GM21619 (cell line): Measurements from ENCODE around the gene B4GALT4.
"Not testable (repeated sequence)": the region's sequence is repeated elsewhere in the genome, so short reads cannot be mapped to it uniquely, and the experiment has no call there.

ENCODE experiments used
- ATAC-seq: cut with Tn5 transposase; IDR thresholded peaks from one replicate; pipeline ENCODE4 v1.9.1; 2021; ENCODE audit not compliant: unreplicated experiment

The B4GALT4 gene

GRCh38 chr3:119205685-119206084, 35.0 kb downstream of the B4GALT4 start:
- ATAC-seq, result no peak

DNA sequence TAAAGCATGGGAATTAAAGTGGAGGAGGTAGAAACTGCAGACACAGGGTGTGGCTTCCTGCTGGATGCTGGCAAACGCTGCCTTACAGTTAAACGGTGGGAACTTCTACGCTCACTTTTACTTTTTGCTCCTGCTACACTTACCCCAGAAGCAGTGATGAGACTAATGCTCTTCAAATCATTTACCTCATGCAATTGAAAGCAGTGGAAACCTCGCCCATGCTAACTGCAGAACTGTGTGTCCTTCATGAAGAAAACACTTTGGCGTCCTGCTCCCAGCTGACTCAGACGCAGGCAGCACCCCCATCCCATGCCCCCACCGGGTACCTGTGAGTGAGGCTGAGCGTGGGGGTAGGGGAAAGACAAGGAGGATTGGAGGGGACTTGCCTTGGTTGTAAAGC, 35.5 kb downstream of the B4GALT4 start:
- ATAC-seq, result no peak

DNA sequence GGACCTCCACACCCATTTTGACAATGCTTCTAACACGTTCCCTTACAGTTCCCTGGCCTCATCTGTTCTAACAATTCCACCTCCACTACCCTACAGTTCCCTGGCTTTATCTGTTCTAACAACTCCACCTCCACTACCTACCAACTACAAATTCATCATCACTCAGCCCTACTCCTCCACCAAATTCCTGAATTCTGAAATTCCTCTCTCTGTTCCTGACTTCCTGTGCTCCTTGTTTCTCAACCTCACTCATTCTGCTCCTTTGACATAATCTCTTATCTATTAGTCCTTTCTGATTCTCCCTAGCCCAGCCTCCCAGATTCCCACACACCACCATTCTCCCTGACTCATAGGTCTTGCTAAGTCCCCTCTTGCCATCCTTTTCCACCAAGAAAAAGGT, 44.8 kb downstream of the B4GALT4 start:
- no peak for ATAC-seq

DNA sequence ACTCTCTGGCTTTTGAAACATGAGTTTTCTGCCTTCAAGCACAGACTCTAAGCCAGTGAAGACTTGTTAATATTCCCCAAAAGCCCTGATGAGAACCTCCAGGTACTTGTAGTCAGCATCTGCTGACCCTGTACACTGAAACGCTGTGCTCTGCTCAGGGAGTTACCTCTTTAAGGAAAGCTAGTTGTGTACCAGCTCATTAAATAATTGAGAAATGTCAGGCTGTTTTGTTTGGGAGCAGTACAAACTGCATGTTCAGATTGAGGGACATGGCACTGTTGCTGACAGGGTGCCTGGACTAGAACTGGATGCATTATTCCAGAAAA, 45.6 kb downstream of the B4GALT4 start:
- no peak for ATAC-seq

GRCh38 chr3:119194237-119195150, 46.2 kb downstream of the B4GALT4 start:
- no peak for ATAC-seq

GRCh38 chr3:119191800-119192199, 48.9 kb downstream of the B4GALT4 start:
- ATAC-seq, result no peak

DNA sequence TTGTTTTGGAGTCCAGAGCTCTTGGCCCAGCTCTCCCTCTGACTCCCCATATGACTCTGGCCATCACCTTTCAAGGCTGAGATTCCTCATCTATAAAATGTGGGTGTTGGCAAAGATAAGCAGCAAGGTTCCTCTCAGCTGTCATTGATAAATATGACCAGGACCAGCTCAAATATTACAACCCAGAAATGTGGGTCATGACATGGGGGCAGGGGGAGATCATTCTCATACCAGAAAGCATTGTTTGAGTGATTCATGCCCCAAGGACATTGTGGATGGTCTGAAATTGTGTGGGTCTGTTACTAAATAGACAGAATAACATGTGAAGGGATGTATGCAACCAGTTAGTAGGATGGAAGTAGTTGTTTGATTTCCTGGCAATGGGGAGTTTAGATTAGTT, 53.4 kb downstream of the B4GALT4 start:
- no peak for ATAC-seq

- ATAC-seq, result no peak
Observed at GRCh38 chr3:119184796-119185570, 55.7 kb downstream of the B4GALT4 start.

GRCh38 chr3:119184111-119184510, 56.6 kb downstream of the B4GALT4 start:
- no peak for ATAC-seq

GRCh38 chr3:119181765-119182164, 58.9 kb downstream of the B4GALT4 start:
- no peak for ATAC-seq

DNA sequence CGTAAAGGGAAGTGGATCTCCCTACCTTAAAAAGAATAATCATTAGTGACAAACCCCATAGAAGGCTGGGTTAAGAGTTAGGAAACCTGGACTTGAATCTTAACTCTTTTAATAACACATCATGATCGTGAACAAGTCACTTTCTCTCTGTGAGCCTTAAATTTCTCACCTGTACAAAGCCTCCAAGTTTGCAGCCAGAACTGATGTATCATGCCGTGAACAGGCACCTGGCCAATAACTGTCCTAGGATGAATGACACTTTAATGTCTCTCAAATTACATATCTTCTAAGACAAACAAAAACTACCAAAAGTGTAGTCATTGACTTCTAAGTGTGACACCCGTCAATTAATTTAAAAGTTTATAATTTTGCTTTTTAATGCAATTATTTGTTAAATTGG, 63.4 kb downstream of the B4GALT4 start:
- no peak for ATAC-seq

- no peak for ATAC-seq
Observed at GRCh38 chr3:119176778-119177177, 63.9 kb downstream of the B4GALT4 start.

DNA sequence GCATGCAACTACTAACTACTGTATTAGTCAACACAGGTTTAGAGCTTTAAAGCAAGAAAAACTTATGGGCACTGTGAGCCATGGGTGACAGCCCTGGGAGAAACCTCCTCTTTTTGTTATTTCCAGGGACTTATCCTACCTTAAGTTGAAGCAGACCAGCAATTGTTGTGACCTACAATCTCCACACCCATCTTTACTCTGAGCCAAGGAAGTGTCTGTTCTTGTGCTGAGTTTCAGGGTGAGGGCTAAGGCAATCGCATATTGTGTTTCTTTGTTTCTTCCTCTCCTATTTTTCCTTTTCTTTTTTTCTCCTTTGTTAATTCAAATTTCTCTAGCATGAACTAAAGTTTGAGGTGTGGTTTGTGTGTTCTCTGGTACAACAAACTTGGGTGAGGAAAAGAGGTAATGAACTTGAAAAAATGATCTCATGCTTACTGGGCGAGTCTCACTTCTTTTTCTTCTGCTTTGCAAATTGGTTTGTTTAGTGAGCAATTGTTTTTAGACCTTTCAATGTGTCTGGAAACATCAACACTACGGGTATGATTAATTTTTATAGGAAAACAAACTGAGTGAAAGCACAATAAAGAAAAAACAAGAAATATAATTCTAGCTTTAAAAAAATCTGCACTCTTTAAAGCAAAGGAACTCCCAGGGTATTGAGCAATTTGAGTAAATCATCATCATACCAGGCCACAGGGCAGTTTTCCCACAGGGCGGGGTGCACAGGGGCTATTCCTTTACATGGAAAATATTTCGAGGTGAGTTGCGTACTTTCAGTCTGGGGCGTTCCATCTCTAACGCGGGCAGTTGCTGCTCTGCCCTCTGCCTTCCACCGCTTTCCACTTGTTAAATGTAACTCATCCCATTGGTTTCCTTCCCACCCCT, 64.6 kb downstream of the B4GALT4 start:
- ATAC-seq, result no peak

DNA sequence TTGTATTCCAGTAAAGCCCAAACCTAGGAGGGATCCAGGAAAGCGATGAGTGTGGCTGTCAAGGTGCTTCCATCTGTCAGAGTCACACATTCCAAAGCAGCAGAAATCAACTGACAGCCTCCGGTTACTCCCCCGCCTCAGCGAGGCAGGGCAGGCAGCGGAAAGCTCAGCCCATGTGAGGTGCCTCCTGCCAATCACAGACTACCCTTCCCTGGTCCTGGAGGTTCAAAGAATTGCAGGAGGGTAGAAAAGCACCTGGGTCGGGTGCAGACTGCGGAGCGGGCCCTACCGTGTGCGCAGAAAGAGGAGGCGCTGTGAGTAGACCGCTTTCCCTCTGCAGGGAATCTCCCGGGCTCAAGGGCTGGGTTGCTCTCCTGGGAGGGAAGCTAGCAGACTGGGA, 67.4 kb downstream of the B4GALT4 start, which contains the start of gene UPK1B:
TSS of gene UPK1B (plus strand) at position 274 of the 400 bp plus-strand sequence. CDS start 13,144 bp downstream, outside the sequence.
- ATAC-seq, result no peak

- no peak for ATAC-seq
Observed at GRCh38 chr3:119170821-119171220, 69.9 kb downstream of the B4GALT4 start.

DNA sequence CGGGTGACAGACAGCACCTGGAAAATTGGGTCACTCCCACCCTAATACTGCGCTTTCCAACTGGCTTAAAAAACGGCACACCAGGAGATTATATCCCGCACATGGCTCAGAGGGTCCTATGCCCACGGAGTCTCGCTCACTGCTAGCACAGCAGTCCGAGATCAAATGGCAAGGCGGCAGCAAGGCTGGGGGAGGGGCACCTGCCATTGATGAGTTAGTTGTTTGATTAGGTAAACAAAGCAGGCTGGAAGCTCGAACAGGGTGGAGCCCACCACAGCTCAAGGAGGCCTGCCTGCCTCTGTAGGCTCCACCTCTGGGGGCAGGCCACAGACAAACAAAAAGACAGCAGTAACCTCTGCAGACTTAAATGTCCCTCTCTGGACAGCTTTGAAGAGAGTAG, 75.9 kb downstream of the B4GALT4 start:
- ATAC-seq, result not testable (repeated sequence)
